Skeletal muscle cell (primary cell): ENCODE results near the gene R3HDM1.
"Not testable (repeated sequence)": the region's sequence is repeated elsewhere in the genome, so short reads cannot be mapped to it uniquely, and the experiment has no call there.

Experiments
- DNase-seq: peaks from one replicate; pipeline ENCODE4 v3.0.0-alpha.2; 2010; ENCODE audit warnings: low read depth
- H3K4me3 ChIP-seq: 2 replicates; pipeline ENCODE4 v1.5.1; 2011; ENCODE audit warnings: low read depth, mild to moderate bottlenecking, control low read depth, low read length, moderate library complexity

R3HDM1 gene

GRCh38 chr2:135635212-135635835, 104.0 kb downstream of the R3HDM1 start:
- no peak for DNase-seq
- no peak overlapping the region for H3K4me3 ChIP-seq

- H3K4me3 ChIP-seq, result no peak overlapping the region
- no peak for DNase-seq
Measured at GRCh38 chr2:135636982-135637381, 105.7 kb downstream of the R3HDM1 start.

GRCh38 chr2:135637456-135638087, 106.3 kb downstream of the R3HDM1 start:
- no peak for DNase-seq
- H3K4me3 ChIP-seq, result no peak overlapping the region

GRCh38 chr2:135638825-135639224, 107.5 kb downstream of the R3HDM1 start:
- H3K4me3 ChIP-seq, result no peak overlapping the region
- no peak for DNase-seq

- no peak overlapping the region for H3K4me3 ChIP-seq
- DNase-seq, result no peak
Measured at GRCh38 chr2:135641156-135642068, 110.1 kb downstream of the R3HDM1 start.

- H3K4me3 ChIP-seq, result no peak overlapping the region
- DNase-seq, result no peak
Measured at GRCh38 chr2:135647836-135648579, 116.7 kb downstream of the R3HDM1 start.

- no peak overlapping the region for H3K4me3 ChIP-seq
- DNase-seq, result no peak
Measured at GRCh38 chr2:135650721-135651120, 119.4 kb downstream of the R3HDM1 start.

- H3K4me3 ChIP-seq, result no peak overlapping the region
- no peak for DNase-seq
Measured at GRCh38 chr2:135651717-135652116, 120.4 kb downstream of the R3HDM1 start.

- DNase-seq, H3K4me3 ChIP-seq: not testable (repeated sequence)
Measured at GRCh38 chr2:135654239-135654638, 123.0 kb downstream of the R3HDM1 start.

GRCh38 chr2:135657806-135658582, 126.7 kb downstream of the R3HDM1 start:
- DNase-seq, result no peak

GRCh38 chr2:135662088-135662487, 130.8 kb downstream of the R3HDM1 start:
- DNase-seq, result no peak
- H3K4me3 ChIP-seq, result no peak overlapping the region

More at GRCh38 chr2:135657806-135658582, 126.7 kb downstream of the R3HDM1 start:
- H3K4me3 ChIP-seq, result no peak overlapping the region

GRCh38 chr2:135663148-135663700, 131.9 kb downstream of the R3HDM1 start:
- no peak for DNase-seq
- H3K4me3 ChIP-seq, result no peak overlapping the region

GRCh38 chr2:135664623-135665068, 133.4 kb downstream of the R3HDM1 start:
- H3K4me3 ChIP-seq, result no peak overlapping the region
- DNase-seq, result no peak

GRCh38 chr2:135667045-135667444, 135.8 kb downstream of the R3HDM1 start:
- DNase-seq, result no peak
- H3K4me3 ChIP-seq, result no peak overlapping the region

GRCh38 chr2:135674453-135674852, 143.2 kb downstream of the R3HDM1 start:
- H3K4me3 ChIP-seq, result no peak overlapping the region
- DNase-seq, result no peak

- no peak overlapping the region for H3K4me3 ChIP-seq
- DNase-seq, result no peak
Measured at GRCh38 chr2:135676031-135676430, 144.7 kb downstream of the R3HDM1 start.

- no peak for DNase-seq
- no peak overlapping the region for H3K4me3 ChIP-seq
Measured at GRCh38 chr2:135679125-135679524, 147.8 kb downstream of the R3HDM1 start.

- DNase-seq, result peak; percentile 25
- no peak overlapping the region for H3K4me3 ChIP-seq
Measured at GRCh38 chr2:135685361-135685760, 154.1 kb downstream of the R3HDM1 start.

GRCh38 chr2:135688978-135689377, 157.7 kb downstream of the R3HDM1 start:
- H3K4me3 ChIP-seq, result no peak overlapping the region
- no peak for DNase-seq
